LNCaP clone FGC (cell line): ENCODE measurements around the gene CAMK2G.

Experiments
- DNase-seq: peaks from one replicate; pipeline ENCODE4 v3.0.0-alpha.2; 2011; ENCODE audit warnings: low read depth
- H3K4me3 ChIP-seq: 2 replicates; pipeline ENCODE4 v1.5.1; 2011; ENCODE audit warnings: mild to moderate bottlenecking, low read depth, low read length, control low read depth
- TF ChIP-seq, protein P1 (sequence below): IDR thresholded peaks from 2 replicates; pipeline ENCODE4 v1.5.1; 2012; ENCODE audit warnings: mild to moderate bottlenecking; ENCODE audit not compliant: control insufficient read depth, insufficient read depth; ENCODE audit errors: extremely low read depth

CAMK2G gene

DNA sequence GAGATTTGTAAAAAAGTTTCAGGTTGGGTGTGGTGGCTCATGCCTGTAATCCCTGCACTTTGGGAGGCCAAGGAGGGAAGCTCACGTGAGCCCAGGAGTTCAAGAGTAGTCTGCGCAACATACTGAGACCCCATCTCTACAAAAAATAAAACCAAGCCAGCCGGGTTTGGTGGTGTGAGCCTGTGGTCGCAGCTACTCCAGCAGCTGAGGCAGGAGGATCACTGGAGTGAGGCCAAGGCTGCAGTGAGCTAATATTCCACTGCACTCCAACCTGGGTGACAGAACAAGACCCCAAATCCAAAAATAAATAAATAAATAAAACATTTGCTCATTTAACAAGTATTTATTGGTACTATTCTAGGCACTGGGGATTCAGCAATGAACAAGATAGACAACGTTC, 94.1 kb downstream of the CAMK2G start:
- DNase-seq = no peak
- peak overlapping the region; percentile 98 for H3K4me3 ChIP-seq
- TF ChIP-seq, protein P1, sequence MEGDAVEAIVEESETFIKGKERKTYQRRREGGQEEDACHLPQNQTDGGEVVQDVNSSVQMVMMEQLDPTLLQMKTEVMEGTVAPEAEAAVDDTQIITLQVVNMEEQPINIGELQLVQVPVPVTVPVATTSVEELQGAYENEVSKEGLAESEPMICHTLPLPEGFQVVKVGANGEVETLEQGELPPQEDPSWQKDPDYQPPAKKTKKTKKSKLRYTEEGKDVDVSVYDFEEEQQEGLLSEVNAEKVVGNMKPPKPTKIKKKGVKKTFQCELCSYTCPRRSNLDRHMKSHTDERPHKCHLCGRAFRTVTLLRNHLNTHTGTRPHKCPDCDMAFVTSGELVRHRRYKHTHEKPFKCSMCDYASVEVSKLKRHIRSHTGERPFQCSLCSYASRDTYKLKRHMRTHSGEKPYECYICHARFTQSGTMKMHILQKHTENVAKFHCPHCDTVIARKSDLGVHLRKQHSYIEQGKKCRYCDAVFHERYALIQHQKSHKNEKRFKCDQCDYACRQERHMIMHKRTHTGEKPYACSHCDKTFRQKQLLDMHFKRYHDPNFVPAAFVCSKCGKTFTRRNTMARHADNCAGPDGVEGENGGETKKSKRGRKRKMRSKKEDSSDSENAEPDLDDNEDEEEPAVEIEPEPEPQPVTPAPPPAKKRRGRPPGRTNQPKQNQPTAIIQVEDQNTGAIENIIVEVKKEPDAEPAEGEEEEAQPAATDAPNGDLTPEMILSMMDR = no peak

DNA sequence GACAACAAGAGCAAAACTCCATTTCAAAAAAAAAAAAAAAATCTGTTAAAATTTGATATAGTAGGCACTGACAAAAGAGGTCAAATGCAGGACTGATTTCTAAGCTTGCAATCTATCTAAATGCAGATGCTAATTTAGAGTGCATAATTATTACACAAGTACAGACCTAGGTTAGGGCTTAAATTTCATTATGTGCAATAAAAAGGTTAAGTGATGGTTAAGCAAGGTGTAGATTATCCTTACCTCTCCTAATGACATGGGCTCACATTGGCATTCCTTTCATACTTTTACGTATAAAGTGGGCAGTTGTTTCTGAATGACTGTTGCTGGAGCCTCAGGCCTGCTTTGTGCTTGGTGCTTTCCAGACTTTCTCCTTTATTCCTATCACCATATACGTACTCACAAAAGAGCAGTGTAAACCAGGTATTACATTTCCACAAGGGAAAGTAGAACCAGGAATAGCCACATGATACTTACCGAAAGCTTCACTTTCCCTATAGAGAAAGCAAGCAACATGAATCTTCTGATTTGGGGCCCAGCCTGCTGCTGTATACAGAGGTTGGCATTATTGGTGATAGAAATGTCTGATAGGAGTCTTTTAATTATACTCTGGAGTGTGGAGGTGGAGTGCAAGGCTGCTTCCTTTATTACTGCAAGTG, 94.7 kb downstream of the CAMK2G start:
- H3K4me3 ChIP-seq = no peak overlapping the region
- no peak for DNase-seq
- TF ChIP-seq, protein P1 = no peak

- no peak for DNase-seq
- H3K4me3 ChIP-seq = no peak overlapping the region
- TF ChIP-seq, protein P1 = no peak
These were observed 95.3 kb downstream of the CAMK2G start for GRCh38 chr10:73779018-73779417.

DNA sequence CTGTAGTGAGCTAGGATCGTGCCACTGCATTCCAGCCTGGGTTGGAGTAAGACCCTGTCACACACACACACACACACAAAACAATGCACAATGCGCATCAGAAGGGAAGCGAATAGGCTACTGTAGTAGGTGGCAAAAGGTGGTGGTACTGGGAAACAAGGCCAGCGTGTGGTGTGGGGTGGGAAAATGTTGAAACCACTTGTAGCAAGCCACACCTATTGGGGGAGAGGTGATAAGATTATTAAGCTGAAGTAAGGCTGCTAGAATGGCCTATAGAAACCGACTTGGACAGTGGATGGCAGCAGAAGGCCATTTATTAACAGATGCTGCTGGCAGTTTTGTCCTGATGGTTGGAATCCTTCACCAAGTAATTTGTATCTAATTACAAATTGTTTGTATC, 99.7 kb downstream of the CAMK2G start:
- DNase-seq = no peak
- H3K4me3 ChIP-seq = peak overlapping the region; percentile 80
- TF ChIP-seq, protein P1 = peak; percentile 14; the same call in 1 of the 2 replicates

- H3K4me3 ChIP-seq = peak overlapping the region; percentile 80
- TF ChIP-seq, protein P1 = no peak
- no peak for DNase-seq
These were observed 101.0 kb downstream of the CAMK2G start for GRCh38 chr10:73773152-73773879.

DNA sequence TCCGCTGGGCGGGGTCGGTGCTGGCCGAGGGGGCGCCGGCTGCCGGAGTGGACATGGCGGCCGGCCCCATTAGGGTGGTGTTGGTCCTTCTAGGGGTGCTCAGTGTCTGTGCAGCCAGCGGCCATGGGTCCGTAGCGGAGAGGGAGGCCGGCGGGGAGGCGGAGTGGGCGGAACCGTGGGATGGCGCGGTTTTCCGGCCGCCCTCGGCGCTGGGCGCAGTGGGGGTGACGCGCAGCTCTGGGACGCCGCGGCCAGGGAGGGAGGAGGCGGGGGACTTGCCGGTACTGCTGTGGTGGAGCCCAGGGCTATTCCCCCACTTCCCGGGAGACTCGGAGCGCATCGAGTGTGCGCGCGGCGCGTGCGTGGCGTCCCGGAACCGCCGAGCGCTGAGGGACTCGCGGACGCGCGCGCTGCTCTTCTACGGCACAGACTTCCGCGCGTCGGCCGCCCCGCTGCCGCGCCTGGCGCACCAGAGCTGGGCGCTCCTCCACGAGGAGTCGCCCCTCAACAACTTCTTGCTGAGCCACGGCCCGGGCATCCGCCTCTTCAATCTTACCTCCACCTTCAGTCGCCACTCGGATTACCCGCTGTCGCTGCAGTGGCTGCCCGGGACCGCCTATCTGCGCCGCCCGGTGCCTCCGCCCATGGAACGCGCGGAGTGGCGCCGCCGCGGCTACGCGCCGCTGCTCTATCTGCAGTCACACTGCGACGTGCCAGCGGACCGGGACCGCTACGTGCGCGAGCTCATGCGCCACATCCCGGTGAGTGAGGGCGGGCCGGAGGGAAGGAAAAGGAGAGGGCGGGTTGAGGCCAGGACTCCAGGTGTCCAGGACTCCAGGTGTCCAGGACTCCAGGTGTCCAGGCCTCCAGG, 101.8 kb downstream of the CAMK2G start:
- TF ChIP-seq, protein P1 = no peak
- DNase-seq = peak; percentile 74
- H3K4me3 ChIP-seq = peak overlapping the region; percentile 80
